ENCODE measurements around the gene TNFRSF19. TPM values are rescaled to one million over a fixed set of nuclear protein-coding genes. Genes with fewer than 3 reads are reported as not detected.
A peak's percentile ranks its signal among the peaks of the same experiment; 100 is the strongest.

TNFRSF19 gene
- total RNA-seq, 4 donors from 2014 or later: 0.51 to 1.5 (median 1.0) TPM

- no peak overlapping the region for H3K27ac ChIP-seq
- DNase-seq: no peak
Observed at GRCh38 chr13:23619068-23619855, 49.0 kb downstream of the TNFRSF19 start.

GRCh38 chr13:23620211-23620610 lies 50.0 kb downstream of the TNFRSF19 start:
- no peaks in the 10 kb centered on the region for H3K4me1 ChIP-seq
- ATAC-seq: no peak
- H3K9me3 ChIP-seq: no peaks in the 10 kb centered on the region
- no peaks in the 10 kb centered on the region for H3K36me3 ChIP-seq
- H3K27ac ChIP-seq: no peak overlapping the region
- H3K27me3 ChIP-seq: no peaks in the 10 kb centered on the region
- DNase-seq: no peak
- in situ Hi-C loops (cut with MboI; ENCODE audit: low sequenced_read_pairs in 4 of 4) (no loop called here), intact Hi-C loops (cut with DNase I; ENCODE audit: low total_unique reads) (no loop called here)
- H3K4me3 ChIP-seq: no peak overlapping the region
- TF ChIP-seq CTCF (IDR thresholded peaks at IDR 0.05 in 4 of 5, conservative IDR thresholded peaks at IDR 0.05 in 1 of 5) (no peak), POLR2A (IDR thresholded peaks at IDR 0.05) (no peak)

More at GRCh38 chr13:23619068-23619855, 49.0 kb downstream of the TNFRSF19 start:
- Histone ChIP-seq H3K4me3 (no peak overlapping the region), H3K27me3 (no peaks in the 10 kb centered on the region), H3K4me1 (no peaks in the 10 kb centered on the region), H3K9me3 (no peaks in the 10 kb centered on the region), H3K36me3 (no peaks in the 10 kb centered on the region)
- no peak for TF ChIP-seq CTCF (IDR thresholded peaks at IDR 0.05 in 4 of 5, conservative IDR thresholded peaks at IDR 0.05 in 1 of 5)
- in situ Hi-C loops (cut with MboI; ENCODE audit: low sequenced_read_pairs in 4 of 4) (no loop called here), intact Hi-C loops (cut with DNase I; ENCODE audit: low total_unique reads) (no loop called here)
- ATAC-seq: no peak

- ATAC-seq (no peak), DNase-seq (no peak)
- TF ChIP-seq CTCF (IDR thresholded peaks at IDR 0.05 in 4 of 5, conservative IDR thresholded peaks at IDR 0.05 in 1 of 5) (no peak), POLR2A (IDR thresholded peaks at IDR 0.05) (no peak)
- Histone ChIP-seq H3K27me3 (no peaks in the 10 kb centered on the region), H3K27ac (no peak overlapping the region), H3K36me3 (no peaks in the 10 kb centered on the region), H3K9me3 (no peaks in the 10 kb centered on the region), H3K4me3 (no peak overlapping the region), H3K4me1 (no peaks in the 10 kb centered on the region)
- intact Hi-C loops (cut with DNase I; ENCODE audit: low total_unique reads): no loop called here
- in situ Hi-C loops (cut with MboI; ENCODE audit: low sequenced_read_pairs in 4 of 4): no loop called here
Observed at GRCh38 chr13:23620613-23621315, 50.6 kb downstream of the TNFRSF19 start.

GRCh38 chr13:23621316-23621645 lies 51.1 kb downstream of the TNFRSF19 start:
- Histone ChIP-seq H3K4me1 (no peaks in the 10 kb centered on the region), H3K9me3 (no peaks in the 10 kb centered on the region), H3K27me3 (no peaks in the 10 kb centered on the region), H3K27ac (no peak overlapping the region), H3K36me3 (no peaks in the 10 kb centered on the region), H3K4me3 (no peak overlapping the region)
- in situ Hi-C loops (cut with MboI; ENCODE audit: low sequenced_read_pairs in 4 of 4): no loop called here
- DNase-seq (no peak), ATAC-seq (peak in 1 of 2 donors; percentile 55)
- no peak for TF ChIP-seq POLR2A (IDR thresholded peaks at IDR 0.05)
- TF ChIP-seq CTCF (IDR thresholded peaks at IDR 0.05 in 4 of 5, conservative IDR thresholded peaks at IDR 0.05 in 1 of 5): no peak
- intact Hi-C loops (cut with DNase I; ENCODE audit: low total_unique reads): no loop called here
